ENCODE measurements around the gene SIRT5. TPM values are rescaled to one million over a fixed set of nuclear protein-coding genes. Genes with fewer than 3 reads are reported as not detected.
A peak's percentile ranks its signal among the peaks of the same experiment; 100 is the strongest.

Gene SIRT5
- polyA plus RNA-seq: 13.6 TPM

DNA sequence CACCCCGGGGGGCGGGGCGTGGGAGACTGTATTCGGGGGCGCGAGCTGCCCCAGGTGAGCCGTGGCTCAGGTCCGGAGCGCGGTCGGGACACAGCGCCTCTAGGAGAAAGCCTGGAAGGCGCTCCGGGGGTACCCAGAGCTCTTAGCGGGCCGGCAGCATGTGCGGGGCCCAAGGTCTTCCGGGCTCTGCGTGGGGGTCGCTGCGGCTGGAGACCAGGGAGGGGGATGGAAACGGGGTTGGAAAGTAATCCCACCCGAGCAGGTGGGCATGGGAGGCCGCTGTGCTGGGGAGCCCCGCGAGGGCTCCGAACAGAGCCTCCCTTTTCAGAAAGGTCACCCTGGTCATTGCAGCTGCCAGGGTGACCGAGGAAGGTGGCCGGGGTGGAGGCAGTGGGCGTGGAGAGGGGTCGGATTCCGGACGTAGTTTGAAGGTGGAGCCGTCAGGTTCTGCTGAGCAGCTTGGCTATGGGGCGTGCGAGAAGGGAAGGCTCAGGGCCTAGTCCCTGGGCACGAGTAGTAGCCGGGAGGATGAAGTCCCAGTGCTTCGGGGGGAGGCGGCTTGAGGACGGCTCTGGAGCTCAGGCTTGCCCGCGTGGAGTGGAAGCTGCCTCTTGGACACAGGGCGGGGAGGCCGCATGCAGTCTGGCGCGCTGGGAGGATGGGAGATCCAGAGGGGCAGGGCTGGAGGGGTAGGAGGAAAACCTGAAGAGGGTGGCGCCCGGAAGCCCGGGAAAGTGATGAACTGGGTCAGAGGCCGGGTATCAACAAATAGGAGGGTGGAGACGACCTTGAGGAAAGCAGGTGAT lies at the start of gene SIRT5:
Gene SIRT5 (plus strand): TSS at position 31 of the 806 bp plus-strand sequence. CDS start 9,510 bp downstream, outside the sequence.
- Mint-ChIP-seq H3K36me3 (peaks cover 5% of the 10 kb centered on the region), H3K4me3 (peak within 1 kb of the TSS; percentile 81 to 99 (median 95)), H3K9me3 (peaks cover 0 to 3% (median 0%) of the 10 kb centered on the region in 3 donors), H3K27ac (peak within 1 kb of the TSS; percentile 84 to 97 (median 93)), H3K27me3 (no peaks in the 10 kb centered on the region), H3K4me1 (peaks cover 14 to 15% (median 14%) of the 10 kb centered on the region in 3 donors)

DNA sequence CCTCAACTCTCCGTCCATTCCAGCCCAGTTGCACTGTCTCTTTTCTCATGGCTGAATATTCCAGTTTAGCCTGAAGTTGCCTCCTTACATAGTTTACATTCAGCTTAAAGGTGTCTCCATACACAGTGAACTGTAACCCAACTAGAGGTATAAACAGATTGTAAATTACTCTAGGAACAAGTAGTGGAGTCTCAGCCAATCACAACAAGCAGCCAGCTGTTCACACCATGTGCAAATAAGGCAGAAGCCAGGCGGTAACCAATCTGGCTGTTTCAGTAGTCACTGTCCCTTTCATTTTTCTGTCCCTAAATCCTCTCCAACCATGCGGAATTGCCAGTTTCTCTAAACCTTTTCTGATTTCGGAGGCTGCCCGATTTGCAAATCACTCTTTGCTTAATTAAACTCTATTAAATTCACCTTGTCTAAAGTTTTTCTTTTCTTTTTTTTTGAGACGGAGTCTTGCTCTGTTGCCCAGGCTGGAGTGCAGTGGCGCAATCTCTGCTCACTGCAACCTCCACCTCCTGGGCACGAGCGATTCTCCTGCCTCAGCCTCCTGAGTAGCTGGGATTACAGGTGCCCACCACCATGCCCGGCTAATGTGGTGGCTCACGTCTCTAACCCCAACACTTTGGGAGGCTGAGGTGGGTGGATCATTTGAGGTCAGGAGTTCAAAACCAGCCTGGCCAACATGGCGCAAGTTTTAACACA lies 49.4 kb upstream of the SIRT5 start:
- peaks cover 27 to 38% (median 30%) of the 10 kb centered on the region in 3 donors for H3K4me1 Mint-ChIP-seq
- peak overlapping the region in 2 of 4 donors; percentile 42 to 73 for H3K4me3 Mint-ChIP-seq
- peaks cover 3% of the 10 kb centered on the region for H3K36me3 Mint-ChIP-seq
- no peaks in the 10 kb centered on the region for H3K9me3 Mint-ChIP-seq
- H3K27me3 Mint-ChIP-seq: no peaks in the 10 kb centered on the region
- H3K27ac Mint-ChIP-seq: peak overlapping the region; percentile 76 to 92 (median 85)

DNA sequence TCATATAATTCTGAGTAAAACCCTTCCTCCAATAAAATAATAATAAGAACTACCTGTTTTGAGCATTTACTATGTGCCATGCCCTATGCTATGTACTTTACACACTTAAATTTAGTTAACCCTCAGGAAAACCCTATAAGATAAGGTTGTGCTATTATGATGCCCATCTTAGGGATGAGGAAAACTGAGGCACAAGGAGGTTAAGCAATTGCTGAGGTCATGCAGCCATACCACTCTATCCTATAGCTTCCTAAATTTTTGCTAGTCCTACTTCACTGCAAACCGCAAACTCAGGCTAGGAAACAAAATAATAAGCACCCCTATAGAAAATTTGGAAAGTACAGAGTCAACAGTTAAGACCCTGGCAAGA lies 48.1 kb upstream of the SIRT5 start:
- Mint-ChIP-seq H3K9me3 (no peaks in the 10 kb centered on the region), H3K36me3 (peaks cover 3% of the 10 kb centered on the region), H3K4me3 (peak overlapping the region; percentile 12 to 83 (median 54)), H3K27ac (peak overlapping the region; percentile 32 to 86 (median 85)), H3K4me1 (peaks cover 27 to 36% (median 30%) of the 10 kb centered on the region in 3 donors), H3K27me3 (no peaks in the 10 kb centered on the region)

DNA sequence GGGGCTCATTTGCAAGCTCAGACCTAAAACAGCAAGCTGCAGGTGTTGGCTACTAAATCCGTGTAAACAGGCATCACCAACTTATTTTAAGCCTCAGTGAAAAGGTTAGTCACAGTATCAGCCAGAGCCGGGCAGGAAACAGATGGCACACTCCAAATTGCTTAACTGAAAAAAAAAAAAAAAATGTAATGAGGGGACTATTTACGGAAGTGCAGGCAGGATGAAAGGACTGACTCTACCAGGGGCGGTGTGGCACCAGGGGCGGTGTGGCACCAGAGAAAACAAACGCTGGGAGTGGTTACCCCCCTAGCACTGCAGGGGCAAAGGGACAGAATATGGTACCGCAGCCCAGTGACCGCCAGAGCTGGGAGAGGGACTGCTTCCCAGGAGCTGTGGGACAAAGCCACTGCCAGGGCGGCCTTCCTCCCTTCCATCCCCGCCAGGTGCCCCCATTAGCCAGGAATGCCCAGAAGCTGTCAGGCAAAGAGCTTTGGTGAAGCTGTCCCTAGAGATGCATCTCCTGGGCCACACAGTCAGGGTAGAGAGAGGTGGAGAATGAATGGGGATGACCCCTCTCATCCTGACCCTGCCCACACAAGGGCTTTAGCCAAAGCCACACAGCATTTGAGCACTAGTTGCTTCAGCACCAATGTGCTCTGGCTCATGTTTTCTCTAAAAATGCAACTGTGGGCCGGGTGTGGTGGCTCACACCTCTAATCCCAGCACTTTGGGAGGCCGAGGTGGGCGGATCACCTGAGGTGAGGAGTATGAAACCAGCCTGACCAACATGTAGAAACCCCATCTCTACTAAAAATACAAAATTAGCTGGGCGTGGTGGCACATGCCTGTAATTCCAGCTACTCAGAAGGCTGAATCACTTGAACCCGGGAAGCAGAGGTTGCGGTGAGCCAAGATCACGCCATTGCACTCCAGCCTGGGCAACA lies 47.4 kb upstream of the SIRT5 start:
- peaks cover 3% of the 10 kb centered on the region for H3K36me3 Mint-ChIP-seq
- no peaks in the 10 kb centered on the region for H3K9me3 Mint-ChIP-seq
- H3K27ac Mint-ChIP-seq: peak overlapping the region; percentile 73 to 92 (median 85)
- H3K4me1 Mint-ChIP-seq: peaks cover 28 to 36% (median 30%) of the 10 kb centered on the region in 3 donors
- H3K27me3 Mint-ChIP-seq: no peaks in the 10 kb centered on the region
- H3K4me3 Mint-ChIP-seq: peak overlapping the region; percentile 26 to 83 (median 54)

DNA sequence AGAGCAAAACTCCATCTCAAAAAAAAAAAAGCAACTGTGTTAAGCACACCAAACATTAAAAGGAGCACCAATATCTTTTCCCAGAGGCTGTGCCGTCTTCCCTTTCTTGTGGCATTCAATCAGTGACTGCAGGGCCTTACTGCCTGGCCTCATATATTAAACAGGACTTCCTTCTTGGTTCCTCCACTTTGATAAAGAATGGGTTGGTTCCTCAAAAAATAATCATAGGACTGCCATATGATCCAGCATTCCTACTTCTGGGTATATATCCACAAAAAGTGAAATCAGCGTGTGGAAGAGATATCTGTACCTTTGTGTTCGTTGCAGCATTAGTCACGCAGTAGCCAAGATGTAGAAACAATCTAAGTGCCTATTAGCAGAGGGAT lies 46.7 kb upstream of the SIRT5 start:
- Mint-ChIP-seq H3K4me3 (peak overlapping the region in 1 of 4 donors; percentile 1), H3K27ac (peak overlapping the region in 2 of 3 donors; percentile 73 to 91), H3K4me1 (peaks cover 30 to 39% (median 30%) of the 10 kb centered on the region in 3 donors), H3K27me3 (no peaks in the 10 kb centered on the region), H3K36me3 (peaks cover 3% of the 10 kb centered on the region), H3K9me3 (no peaks in the 10 kb centered on the region)

DNA sequence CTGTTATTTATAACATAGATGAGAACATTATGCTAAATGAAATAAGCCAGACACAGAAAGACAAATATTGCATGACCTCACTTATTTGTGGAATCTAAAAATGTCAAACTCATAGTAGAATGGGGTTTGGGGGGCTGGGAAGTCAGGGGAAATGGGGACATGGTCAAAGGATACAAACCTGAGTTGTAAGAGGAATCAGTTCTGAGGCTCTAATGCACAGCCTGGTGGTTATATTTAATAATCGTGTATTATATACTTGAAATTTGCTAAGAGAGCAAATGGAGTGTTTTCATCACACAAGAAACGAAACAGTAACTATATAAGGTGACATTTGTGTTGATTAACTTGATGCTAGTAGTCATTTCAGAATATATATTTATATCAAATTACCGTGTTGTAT lies 46.2 kb upstream of the SIRT5 start:
- Mint-ChIP-seq H3K4me1 (peaks cover 27 to 41% (median 34%) of the 10 kb centered on the region in 3 donors), H3K27ac (peak overlapping the region in 1 of 3 donors; percentile 33), H3K27me3 (no peaks in the 10 kb centered on the region), H3K4me3 (no peak overlapping the region), H3K36me3 (peaks cover 3% of the 10 kb centered on the region), H3K9me3 (no peaks in the 10 kb centered on the region)

DNA sequence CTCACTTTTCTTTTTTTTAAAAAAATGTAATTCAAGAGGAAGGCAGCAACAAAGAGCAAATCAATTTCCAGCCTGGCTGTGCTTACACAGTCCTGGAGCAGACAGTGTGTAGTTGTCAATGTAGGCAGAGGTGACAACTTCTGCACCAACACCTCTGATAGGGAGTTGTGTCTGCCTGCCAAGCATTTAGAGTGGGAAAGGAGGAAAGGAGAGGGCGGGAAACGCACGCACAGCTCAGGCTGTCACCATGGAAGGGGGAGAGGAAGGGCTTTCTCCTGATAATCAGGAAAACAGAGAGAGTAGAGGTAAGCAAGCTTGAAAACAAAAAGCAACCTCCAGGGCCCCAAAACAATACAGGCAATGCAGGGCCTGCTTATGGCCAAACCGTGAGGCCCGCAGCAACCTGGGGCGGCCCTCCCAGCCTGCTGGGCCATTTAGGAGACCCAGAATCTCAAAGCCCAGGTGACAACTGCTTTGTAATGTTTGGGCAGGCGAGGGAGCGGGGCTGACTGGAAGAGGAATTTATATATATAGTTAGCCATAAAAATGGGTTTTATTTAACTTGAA lies 45.5 kb upstream of the SIRT5 start:
- H3K27ac Mint-ChIP-seq: no peak overlapping the region
- H3K4me3 Mint-ChIP-seq: peak overlapping the region in 1 of 4 donors; percentile 14
- no peaks in the 10 kb centered on the region for H3K9me3 Mint-ChIP-seq
- peaks cover 27 to 40% (median 35%) of the 10 kb centered on the region in 3 donors for H3K4me1 Mint-ChIP-seq
- H3K27me3 Mint-ChIP-seq: no peaks in the 10 kb centered on the region
- H3K36me3 Mint-ChIP-seq: peaks cover 3% of the 10 kb centered on the region

DNA sequence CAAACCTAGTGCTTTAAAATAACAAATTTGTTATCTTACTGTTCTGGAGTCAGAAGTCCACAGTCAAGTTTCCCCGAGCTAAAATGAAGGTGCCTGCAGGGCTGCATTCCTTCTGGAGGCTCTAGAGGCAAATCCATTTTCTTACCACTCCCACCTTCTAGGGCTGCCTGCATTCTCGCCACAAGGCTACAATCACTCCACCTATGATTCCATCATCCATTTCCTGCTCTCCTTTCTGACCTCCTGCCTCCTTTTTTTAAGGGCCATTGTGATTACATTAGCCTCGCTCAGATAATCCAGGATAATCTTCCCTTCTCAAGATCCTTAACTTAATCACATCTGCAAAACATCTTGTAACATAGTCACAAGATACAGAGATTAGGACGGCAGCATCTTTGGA lies 42.4 kb upstream of the SIRT5 start:
- Mint-ChIP-seq H3K36me3 (no peaks in the 10 kb centered on the region), H3K4me1 (peaks cover 9 to 14% (median 12%) of the 10 kb centered on the region in 3 donors), H3K4me3 (peak overlapping the region in 1 of 4 donors; percentile 2), H3K27me3 (no peaks in the 10 kb centered on the region), H3K27ac (no peak overlapping the region), H3K9me3 (no peaks in the 10 kb centered on the region)

DNA sequence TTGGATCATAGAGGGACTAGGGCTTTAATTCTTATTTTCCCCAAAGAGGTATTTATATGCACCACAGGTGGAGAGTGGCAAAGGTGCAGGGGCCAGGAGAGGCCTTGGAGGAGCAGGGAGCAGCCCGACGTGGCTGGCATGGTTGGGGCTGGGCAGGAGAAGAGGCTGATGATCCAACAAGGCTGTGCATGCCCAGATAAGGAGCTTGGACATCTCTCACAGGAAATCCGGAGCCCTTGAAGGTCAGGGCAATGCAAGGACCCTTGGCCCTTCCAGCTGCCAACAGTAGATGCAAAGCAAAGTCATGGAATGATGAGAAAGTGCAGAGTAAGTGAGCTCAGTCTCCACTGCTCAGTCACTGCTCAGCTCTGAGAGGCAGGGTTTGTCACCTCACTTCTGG lies 39.9 kb upstream of the SIRT5 start:
- H3K4me1 Mint-ChIP-seq: peaks cover 4 to 20% (median 13%) of the 10 kb centered on the region in 3 donors
- no peaks in the 10 kb centered on the region for H3K9me3 Mint-ChIP-seq
- no peaks in the 10 kb centered on the region for H3K27me3 Mint-ChIP-seq
- no peaks in the 10 kb centered on the region for H3K36me3 Mint-ChIP-seq
- H3K27ac Mint-ChIP-seq: no peak overlapping the region
- no peak overlapping the region for H3K4me3 Mint-ChIP-seq

DNA sequence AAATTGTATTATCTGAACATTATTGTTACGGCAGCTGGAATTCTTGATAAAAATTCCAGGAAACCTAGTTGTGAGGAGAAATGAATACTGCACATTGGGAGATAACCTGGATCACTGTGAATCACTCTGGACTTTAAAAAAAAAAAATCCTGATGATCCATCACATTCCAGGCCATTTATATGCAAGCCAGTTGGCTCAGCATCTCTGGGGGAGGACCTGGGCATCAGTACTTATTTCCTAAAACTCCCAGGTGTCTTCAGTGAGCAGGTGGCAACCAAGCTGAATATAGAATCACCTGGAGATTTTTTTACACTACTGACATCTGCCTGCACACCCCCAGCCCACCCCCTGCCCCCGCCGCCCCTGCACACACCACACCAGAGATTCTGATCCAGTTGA lies 39.1 kb upstream of the SIRT5 start:
- Mint-ChIP-seq H3K4me3 (no peak overlapping the region), H3K4me1 (peaks cover 7 to 24% (median 16%) of the 10 kb centered on the region in 3 donors), H3K27me3 (no peaks in the 10 kb centered on the region), H3K9me3 (no peaks in the 10 kb centered on the region), H3K36me3 (no peaks in the 10 kb centered on the region), H3K27ac (no peak overlapping the region)

DNA sequence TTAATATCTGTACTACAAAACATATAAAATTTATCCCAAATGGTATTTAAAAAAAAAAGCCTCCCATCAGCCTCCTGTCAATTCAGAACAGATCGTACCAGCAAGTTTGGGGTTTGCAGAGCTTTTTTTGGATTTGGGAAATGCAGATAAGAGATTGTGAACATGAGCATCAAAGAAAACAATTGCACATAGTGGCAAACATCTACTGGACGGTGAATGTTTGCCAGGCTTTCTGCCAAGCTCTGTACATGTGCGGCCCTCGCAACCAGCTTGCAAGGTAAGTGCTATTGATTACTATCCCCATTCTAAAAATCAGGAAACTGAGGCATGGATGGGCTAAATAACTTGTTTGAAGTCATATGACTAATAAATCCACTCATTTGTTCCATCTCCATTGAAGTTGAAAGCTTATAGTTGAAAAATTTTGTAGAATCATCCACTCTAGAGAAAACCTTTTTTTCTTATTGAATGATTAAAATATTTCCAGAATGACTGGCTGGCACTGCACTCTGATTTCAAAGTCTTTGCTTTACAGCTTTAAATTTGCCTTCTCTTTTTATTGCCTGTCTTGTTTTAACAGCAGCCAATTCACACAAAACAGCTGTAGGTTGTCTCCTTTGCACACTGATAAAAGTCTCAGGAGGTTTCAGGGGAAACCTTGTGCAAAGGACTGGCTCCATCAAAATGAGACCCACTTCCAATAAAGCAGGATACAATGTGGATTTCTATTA lies 37.4 kb upstream of the SIRT5 start:
- no peaks in the 10 kb centered on the region for H3K36me3 Mint-ChIP-seq
- H3K27me3 Mint-ChIP-seq: no peaks in the 10 kb centered on the region
- no peak overlapping the region for H3K4me3 Mint-ChIP-seq
- no peaks in the 10 kb centered on the region for H3K9me3 Mint-ChIP-seq
- H3K4me1 Mint-ChIP-seq: peaks cover 6 to 28% (median 15%) of the 10 kb centered on the region in 3 donors
- H3K27ac Mint-ChIP-seq: no peak overlapping the region

DNA sequence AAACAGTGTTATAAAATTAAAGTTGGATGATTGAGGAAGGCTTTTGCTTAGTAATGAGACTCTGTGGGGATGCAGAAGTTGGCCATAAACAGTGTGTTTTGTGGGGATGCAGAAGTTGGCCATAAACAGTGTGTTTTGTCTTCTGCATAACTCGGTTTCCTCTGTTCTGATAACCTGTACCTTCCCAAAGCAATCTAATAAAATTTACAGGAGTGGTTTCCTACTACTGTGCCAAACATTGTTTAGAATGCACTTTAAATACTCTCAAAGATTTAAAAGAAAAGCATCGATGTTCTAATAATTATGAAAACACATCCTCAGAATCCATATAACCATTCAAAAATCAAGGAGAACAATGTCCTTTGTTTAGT lies 36.9 kb upstream of the SIRT5 start:
- Mint-ChIP-seq H3K27me3 (no peaks in the 10 kb centered on the region), H3K4me1 (peaks cover 4 to 28% (median 13%) of the 10 kb centered on the region in 3 donors), H3K9me3 (no peaks in the 10 kb centered on the region), H3K36me3 (no peaks in the 10 kb centered on the region), H3K27ac (no peak overlapping the region), H3K4me3 (no peak overlapping the region)

DNA sequence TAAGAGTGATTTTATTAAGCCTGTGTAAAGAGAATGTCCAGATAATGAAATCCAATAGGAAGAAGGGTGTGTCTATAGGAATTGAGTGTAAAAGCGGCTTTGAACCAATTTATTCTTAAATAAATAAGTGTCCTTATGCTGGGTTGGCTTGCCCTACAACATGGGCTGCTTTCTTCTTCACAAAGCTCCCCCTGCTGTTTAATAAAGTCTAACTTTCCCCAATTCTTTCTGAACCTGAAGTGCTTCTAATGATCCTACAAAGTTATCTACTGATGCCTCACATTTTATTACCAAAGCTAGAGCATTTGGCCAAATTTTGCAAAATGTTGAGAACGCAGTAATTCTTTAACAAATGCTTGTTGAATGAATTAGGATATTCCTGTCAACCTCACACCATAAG lies 36.3 kb upstream of the SIRT5 start:
- Mint-ChIP-seq H3K27ac (no peak overlapping the region), H3K4me3 (no peak overlapping the region)

DNA sequence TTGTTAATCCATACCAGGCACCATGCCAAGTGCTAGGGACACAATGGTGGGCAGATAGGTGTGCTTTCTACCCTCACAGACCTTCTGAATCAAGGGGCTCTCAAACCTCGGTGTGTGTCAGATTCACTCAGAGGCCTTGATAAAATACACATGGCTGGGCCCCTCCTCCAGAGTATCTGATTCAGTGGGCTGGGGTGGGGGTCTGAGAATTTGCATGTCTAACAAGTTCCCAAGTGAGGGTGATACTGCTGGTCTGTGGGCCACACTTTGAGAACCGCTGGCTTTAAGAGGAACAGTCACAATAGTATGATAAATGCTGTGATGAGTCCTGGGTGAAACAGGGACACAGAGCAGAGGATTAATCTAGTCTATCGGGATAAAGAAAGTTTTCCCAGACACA lies 35.8 kb upstream of the SIRT5 start:
- no peaks in the 10 kb centered on the region for H3K36me3 Mint-ChIP-seq
- H3K9me3 Mint-ChIP-seq: no peaks in the 10 kb centered on the region
- H3K27me3 Mint-ChIP-seq: no peaks in the 10 kb centered on the region
- H3K4me1 Mint-ChIP-seq: peaks cover 4 to 21% (median 10%) of the 10 kb centered on the region in 3 donors
- H3K4me3 Mint-ChIP-seq: no peak overlapping the region
- H3K27ac Mint-ChIP-seq: no peak overlapping the region

More for the DNA sequence above, 36.3 kb upstream of the SIRT5 start:
- H3K4me1 Mint-ChIP-seq: peaks cover 4 to 25% (median 10%) of the 10 kb centered on the region in 3 donors
- no peaks in the 10 kb centered on the region for H3K27me3 Mint-ChIP-seq
- H3K9me3 Mint-ChIP-seq: no peaks in the 10 kb centered on the region
- H3K36me3 Mint-ChIP-seq: no peaks in the 10 kb centered on the region
